HG02798 (cell line): ENCODE measurements around the gene PIK3IP1.
"Not testable (repeated sequence)": the region's sequence is repeated elsewhere in the genome, so short reads cannot be mapped to it uniquely, and the experiment has no call there.

Source experiments
- ATAC-seq: cut with Tn5 transposase; IDR thresholded peaks from one replicate; pipeline ENCODE4 v1.9.1; 2021; ENCODE audit warnings: mild to moderate bottlenecking; ENCODE audit not compliant: unreplicated experiment, poor library complexity

PIK3IP1 gene

DNA sequence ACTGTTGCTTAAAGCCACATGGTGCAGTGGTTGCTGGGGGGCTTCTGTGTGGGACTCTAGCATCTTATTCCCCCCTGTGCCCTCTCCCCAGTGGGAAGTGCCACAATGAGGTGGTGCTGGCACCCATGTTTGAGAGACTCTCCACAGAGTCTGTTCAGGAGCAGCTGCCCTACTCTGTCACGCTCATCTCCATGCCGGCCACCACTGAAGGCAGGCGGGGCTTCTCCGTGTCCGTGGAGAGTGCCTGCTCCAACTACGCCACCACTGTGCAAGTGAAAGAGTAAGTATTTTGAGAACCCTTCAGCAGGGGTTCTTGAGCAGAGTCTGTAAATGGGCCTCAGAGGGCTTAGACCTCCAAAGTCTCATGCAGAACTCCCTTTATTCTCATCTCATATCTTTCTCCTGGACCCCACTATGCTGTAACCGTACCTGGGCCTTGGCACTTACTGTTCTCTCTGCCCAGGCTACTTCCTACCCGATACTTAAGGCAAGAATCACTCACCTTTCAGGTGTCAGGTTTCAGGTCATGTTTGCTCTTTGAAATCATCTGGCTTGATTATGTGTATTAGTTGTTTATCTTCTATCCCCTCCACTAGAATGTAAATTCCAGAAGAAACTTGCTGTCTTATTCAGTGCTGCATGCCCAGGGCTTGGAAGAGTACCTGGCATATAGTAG is 32.4 kb downstream of the PIK3IP1 start:
- no peak for ATAC-seq

GRCh38 chr22:31253949-31254348 is 38.3 kb downstream of the PIK3IP1 start:
- ATAC-seq: no peak

DNA sequence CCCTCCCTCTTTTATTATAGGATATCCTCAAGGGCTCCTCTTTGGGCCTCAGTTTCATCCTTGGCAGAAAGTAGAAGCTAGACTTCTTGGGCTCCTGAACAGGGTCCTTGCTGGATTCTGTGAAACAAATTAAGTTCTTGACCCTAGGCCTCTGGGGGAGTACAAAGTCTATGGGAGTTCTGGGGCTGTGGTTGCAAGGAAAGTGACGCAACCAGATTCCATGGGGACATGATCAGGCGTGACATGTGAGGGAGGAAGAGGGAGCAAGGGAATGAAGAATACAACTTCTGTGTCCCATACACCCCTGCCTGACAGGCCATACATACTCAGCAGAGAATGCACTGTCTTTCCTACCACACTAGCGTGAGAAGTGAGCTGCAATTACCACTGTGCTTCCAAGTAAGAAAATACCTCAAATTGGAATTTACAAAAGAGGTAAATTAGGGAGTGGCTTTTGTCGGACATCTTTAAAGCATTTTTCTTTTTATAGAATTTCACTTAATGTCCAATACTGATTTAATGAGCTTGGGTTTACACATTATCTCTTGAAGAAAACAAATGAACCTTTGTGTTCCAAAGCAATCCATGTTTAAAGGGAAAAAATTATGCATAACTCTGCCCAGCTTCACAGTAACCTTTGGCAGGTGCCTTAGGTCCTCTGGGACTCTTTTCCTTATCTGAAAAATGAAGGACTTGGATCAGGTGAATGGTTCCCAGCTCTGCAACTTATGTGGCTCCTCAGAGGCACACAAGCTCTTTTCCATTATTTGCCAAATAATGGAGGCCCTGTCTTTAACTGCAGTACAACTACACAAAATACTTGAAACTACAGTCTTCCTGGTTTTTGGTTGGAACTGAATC is 41.3 kb downstream of the PIK3IP1 start:
- no peak for ATAC-seq

DNA sequence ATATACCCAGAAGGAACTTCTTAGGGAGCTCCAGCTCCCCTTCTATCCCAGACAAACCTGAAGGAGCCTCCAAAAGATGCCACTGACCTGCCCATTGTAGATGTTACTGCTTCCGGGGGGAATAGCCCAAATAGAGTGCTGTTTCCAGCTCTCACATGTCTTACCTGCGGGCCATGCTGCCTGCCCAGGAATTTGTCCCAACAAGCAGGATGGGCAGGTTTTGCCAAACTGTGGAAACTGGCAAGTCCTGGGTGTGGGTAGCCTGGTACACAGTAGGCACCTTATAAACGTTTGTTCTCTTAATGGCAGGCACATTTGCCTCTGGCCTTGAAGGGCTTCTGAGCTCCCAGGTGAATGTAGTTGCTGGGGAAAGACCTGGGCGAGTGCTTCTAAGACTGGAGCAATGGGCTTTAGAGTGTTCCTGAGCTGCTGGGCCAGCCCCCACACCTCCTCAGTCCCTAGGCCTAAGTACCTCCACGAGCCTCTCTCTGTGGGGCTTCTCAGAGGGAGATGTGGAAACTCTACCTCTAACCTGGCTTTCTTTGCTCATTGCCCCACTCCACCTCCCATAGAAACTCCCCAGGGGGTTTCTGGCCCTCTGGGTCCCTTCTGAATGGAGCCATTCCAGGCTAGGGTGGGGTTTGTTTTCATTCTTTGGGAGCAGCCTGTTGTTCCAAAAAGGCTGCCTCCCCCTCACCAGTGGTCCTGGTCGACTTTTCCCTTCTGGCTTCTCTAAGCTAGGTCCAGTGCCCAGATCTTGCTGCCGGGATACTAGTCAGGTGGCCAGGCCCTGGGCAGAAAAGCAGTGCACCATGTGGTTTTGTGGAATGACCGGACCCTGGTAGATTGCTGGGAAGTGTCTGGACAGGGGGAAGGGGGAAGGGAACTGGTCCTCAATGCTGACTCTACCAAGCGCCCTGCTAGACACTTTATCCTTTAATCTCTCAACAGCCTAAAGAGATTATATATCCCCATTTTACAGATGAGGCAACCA is 43.0 kb downstream of the PIK3IP1 start:
- ATAC-seq: no peak

- no peak for ATAC-seq
Measured at GRCh38 chr22:31248138-31248745, 44.0 kb downstream of the PIK3IP1 start.

- ATAC-seq: no peak
Measured at GRCh38 chr22:31247726-31248125, 44.6 kb downstream of the PIK3IP1 start.

- ATAC-seq: no peak
Measured at GRCh38 chr22:31246687-31247086, 45.6 kb downstream of the PIK3IP1 start.

GRCh38 chr22:31245998-31246397 is 46.3 kb downstream of the PIK3IP1 start:
- ATAC-seq: not testable (repeated sequence)

- ATAC-seq: no peak
Measured at GRCh38 chr22:31244943-31245451, 47.3 kb downstream of the PIK3IP1 start.

DNA sequence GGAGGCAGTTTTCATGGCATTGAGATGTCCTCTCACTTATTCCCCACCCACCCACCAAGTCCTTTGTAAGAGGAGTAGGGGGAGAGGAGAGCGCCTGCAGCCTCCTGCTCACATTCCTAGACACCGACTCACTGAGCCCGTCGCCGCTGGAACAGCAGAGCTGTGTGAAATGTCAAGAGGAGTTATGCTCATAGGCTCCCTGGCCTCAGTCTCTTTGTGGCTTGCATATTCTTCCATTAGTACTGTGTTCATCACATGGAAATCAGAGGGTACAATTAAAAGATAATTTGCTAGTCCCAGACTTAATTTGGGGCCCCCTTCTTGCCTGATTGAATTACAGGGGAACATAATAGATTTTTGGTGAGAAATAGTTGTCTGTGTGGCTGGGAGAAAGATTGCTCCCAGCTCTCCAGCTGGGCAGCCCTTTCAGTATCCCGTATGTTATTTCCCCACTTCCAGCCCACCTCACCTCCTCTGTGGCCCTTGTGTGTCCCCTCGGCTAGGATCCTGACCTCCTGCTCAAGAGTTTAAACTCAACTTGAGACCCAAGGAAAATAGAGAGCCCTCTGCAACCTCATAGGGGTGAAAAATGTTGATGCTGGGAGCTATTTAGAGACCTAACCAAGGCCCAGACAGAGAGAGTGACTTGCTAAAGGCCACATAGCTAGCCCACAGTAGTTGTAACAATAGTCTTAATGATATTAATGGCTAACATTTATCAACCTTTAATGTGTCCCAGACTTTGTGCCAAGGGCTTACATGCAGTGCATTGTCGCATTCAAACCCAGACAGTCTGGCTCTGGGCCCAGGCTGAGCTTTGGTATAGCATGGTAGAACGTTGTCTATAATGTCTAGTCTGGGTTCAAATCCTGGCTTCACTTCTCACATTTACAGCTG is 48.0 kb downstream of the PIK3IP1 start:
- no peak for ATAC-seq

GRCh38 chr22:31243339-31244045 is 48.8 kb downstream of the PIK3IP1 start:
- no peak for ATAC-seq

DNA sequence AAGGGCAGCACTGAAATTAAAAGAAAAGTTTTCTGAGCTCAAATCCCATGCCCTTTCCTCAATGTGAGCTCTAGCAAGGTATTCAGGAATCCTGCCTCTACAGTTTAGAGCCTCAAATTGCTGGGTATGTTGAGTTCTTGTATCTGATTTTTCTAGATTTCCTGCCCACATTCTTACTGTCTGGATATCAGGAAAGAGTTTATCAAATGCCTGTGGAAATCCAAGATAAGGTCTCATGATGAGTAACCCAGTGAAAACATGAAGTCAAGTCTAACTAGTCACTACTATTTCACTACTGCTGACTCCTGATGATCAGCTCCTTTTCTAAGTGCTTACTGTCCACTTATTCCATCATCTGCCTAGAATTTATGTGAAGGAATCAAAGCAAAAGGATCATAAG is 50.4 kb downstream of the PIK3IP1 start:
- ATAC-seq: no peak

DNA sequence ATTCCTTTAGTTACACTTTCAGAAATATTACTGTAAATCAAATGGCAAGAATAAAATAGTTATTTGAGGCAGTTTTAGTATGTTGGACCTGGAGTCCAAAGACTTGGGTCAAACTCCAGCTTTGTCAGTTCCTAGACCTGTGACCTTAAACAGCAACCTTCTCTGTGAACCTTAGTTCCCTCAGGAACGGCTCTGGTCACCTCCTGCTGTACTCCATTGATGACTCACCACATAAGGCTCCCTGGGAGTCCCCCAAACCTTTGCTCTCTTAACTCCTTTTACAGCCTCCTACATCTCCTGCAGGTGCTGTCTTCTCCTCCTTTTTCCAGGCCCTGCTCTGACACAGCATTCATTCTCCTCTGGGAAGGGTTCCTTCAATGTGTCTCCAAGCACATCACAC is 51.1 kb downstream of the PIK3IP1 start:
- no peak for ATAC-seq

- no peak for ATAC-seq
Measured at GRCh38 chr22:31239771-31240370, 52.4 kb downstream of the PIK3IP1 start.

DNA sequence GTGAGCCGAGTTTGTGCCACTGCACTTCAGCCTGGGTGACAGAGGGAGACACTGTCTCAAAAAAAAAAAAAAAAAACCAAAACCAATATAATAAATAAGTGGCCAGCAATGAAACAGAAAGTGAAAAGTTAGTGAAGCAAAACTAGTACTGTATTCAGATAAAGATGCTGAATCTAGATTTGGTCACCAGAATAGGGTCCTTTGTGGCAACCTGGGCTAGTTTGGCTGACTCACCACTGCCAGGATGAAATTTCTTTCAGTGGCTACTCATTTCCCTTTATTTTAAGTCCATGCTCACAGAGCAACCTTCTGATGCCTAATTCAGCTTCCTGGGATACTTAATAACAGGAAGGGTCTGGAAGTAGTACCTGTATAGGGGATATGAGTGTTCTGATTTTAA is 54.2 kb downstream of the PIK3IP1 start:
- ATAC-seq: no peak

- ATAC-seq: not testable (repeated sequence)
Measured at GRCh38 chr22:31236044-31236443, 56.2 kb downstream of the PIK3IP1 start.

GRCh38 chr22:31235081-31235480 is 57.2 kb downstream of the PIK3IP1 start:
- ATAC-seq: no peak

GRCh38 chr22:31233001-31233400 is 59.3 kb downstream of the PIK3IP1 start:
- ATAC-seq: no peak
